ENCODE results near the gene OR8S1. TPM values are rescaled to one million over a fixed set of nuclear protein-coding genes. Genes with fewer than 3 reads are reported as not detected.
"Not testable (repeated sequence)": the region's sequence is repeated elsewhere in the genome, so short reads cannot be mapped to it uniquely, and the experiment has no call there.

OR8S1 gene, protein sequence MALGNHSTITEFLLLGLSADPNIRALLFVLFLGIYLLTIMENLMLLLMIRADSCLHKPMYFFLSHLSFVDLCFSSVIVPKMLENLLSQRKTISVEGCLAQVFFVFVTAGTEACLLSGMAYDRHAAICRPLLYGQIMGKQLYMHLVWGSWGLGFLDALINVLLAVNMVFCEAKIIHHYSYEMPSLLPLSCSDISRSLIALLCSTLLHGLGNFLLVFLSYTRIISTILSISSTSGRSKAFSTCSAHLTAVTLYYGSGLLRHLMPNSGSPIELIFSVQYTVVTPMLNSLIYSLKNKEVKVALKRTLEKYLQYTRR
- total RNA-seq, result not detected
- long read RNA-seq, donor 1, result 0 reads
- long read RNA-seq, donor 2, result 0 reads

DNA sequence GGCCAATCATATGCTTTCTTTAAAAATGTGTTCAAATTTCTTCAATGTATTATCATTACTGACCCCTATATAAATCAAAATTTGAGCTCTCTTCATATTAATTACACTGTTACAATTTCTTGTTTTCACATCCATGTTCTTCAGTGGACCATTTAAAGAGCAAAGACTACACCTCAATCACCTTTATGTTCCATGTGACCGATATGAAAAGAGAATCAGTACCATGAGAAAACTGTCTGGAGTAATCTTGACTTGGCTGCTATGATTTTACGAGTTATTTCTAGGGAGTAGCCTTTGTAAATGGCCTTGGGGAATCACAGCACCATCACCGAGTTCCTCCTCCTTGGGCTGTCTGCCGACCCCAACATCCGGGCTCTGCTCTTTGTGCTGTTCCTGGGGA is at the start of gene OR8S1:
Gene OR8S1, plus strand, starts transcription at position 301 of the 400 bp plus-strand sequence. Its CDS starts 0 bp downstream, at position 301.
- no peak for DNase-seq (ENCODE audit: low spot score)
- intact Hi-C loops (cut with DNase I), result no loop called here

DNA sequence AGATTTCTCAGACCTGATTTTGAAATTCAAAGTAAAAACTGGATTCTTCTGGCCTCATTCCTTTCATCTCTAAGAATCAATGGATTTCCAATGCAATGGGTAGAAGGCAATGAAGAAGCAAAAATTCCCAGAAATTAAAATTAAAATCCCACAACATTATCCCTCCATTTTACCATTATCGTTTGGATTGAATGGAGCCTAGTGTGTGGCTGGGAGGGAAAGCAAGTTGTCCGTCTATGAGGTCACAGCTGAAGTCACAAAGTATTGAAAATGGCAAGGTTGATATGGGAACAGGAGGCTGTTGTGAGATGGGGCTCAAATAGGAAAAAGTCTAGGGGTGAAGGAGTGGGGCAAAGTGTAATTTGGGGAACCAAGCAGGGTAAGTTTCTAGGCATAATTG is 43.2 kb upstream of the OR8S1 start, which contains the start of gene C12orf54:
Gene C12orf54, plus strand, starts transcription at position 301 of the 400 bp plus-strand sequence. CDS start 799 bp downstream, outside the sequence.
- no peak for DNase-seq (ENCODE audit: low spot score)
- intact Hi-C loops (cut with DNase I), result no loop called here

DNA sequence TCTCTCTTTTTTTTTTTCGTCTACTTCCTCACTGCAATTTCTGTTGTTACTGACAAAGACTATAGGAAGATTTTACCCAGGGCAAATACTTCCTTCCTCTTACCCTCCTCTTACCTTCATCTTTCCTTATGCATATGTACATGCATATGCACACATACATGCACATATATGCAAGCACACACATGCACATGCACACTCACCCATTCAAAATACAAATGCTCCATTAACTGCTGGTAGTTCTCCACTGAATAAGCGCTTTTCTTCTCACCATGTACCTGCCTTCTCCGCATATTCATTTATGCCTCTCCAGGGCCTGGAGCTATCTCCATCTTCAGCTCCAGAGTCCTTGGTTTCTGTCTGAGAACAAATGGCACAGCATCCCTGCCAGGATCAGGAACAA is 42.5 kb upstream of the OR8S1 start:
- no peak for DNase-seq (ENCODE audit: low spot score)
- intact Hi-C loops (cut with DNase I), result no loop called here

DNA sequence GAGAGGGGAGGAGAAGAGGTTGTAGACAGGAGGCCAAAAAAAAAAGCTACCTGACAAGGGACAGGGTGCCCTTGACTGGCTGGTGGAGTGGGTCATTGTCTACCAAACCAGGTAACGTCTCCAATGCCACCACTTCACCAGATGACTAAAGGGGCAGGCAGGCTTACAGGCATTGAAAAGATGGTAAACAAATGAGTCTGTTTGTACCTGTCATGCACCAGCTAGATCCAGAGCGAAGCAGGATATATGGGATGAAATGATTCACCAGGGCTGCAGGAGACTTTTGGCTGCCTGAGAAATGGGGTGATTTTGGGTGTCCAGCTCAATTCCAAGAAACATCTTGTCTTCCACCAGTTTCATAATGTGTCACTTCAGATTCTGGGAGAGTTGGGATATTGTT is 39.2 kb upstream of the OR8S1 start:
- no peak for DNase-seq (ENCODE audit: low spot score)
- intact Hi-C loops (cut with DNase I), result no loop called here

DNA sequence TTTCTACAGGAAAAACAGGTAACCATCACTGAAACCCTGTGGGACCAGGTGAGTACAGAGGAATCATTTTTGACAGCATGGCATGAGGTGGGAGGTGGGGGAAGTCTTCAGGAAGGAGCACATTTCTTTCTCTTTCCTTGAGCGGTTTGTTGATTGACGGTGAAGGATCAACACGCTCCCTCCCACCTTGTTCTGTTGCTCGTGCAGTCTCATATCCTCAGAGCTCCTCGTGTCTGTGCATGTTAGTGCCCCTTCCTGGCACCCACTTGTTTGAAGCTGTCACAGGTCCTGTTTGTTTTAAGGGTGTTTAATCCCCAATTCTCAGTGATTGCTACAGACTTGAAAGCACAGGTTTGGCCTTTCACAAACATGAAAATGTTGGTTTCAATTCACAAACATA is 38.8 kb upstream of the OR8S1 start:
- intact Hi-C loops (cut with DNase I), result no loop called here
- no peak for DNase-seq (ENCODE audit: low spot score)

DNA sequence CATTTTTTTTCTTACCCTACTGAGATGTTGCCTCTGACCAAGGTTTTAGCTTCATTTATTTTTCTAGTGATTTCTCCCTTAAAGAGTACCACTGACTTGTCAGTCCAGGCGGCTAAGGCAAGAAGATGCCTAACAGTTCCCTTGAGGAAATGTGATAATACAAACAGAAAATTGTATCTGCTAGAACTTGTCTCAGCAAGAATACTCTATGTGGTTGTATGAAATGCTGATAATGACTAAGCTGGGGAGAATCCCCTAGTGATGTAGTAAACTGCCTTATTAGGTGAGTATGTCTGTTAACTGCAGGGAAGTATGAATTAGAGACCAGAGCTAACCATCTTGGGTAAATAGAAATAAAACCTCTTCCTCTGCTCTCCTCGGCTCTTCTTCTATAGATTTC is 36.4 kb upstream of the OR8S1 start:
- intact Hi-C loops (cut with DNase I), result no loop called here
- DNase-seq (ENCODE audit: low spot score), result no peak

DNA sequence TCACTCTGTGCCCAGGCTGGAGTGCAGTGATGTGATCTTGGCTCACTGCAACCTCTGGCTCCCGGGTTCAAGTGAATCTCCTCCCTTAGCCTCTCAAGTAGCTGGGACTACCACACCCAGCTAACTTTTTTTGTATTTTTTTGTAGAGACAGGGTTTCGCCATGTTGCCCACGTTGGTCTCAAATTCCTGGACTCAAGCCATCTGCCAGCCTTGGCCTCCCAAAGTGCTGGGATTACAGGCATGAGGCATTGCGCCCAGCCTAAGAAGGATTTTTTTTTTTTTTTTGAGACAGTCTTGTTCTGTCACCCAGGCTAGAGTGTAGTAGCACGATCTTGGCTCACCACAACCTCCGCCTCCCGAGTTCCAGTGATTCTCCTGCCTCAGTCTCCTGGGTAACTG is 36.0 kb upstream of the OR8S1 start:
- intact Hi-C loops (cut with DNase I), result not testable (repeated sequence)

DNA sequence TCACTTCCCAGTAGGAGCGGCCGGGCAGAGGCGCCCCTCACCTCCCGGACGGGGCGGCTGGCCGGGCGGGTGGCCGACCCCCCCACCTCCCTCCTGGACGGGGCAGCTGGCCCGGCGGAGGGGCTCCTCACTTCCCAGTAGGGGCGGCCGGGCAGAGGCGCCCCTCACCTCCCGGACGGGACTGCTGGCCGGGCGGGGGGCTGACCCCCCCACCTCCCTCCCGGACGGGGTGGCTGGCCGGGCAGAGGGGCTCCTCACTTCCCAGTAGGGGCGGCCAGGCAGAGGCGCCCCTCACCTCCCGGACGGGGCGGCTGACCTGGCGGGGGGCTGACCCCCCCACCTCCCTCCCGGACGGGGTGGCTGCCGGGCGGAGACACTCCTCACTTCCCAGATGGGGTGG is 25.2 kb upstream of the OR8S1 start:
- intact Hi-C loops (cut with DNase I); DNase-seq (ENCODE audit: low spot score): not testable (repeated sequence)

More for the DNA sequence above, 36.0 kb upstream of the OR8S1 start:
- not testable (repeated sequence) for DNase-seq (ENCODE audit: low spot score)

DNA sequence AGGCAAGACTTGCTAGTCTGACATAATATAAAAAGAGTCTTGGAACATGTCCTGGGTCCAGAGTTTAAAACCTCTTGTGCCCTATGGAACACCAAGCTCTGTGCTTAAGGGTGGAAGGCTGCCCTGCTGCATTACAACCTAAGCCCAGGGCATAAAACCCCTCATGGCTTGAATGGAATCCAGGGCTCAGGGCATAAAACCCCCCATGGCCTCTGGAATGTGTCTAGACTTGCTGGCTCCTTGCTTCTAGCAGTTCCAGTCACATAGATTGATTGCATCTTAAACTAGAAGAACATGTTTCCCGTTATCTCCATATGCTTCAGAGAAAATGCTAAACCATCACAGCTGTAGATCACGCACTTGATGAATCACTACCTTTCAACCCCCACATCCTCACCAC is 18.6 kb upstream of the OR8S1 start:
- intact Hi-C loops (cut with DNase I); DNase-seq (ENCODE audit: low spot score): not testable (repeated sequence)

DNA sequence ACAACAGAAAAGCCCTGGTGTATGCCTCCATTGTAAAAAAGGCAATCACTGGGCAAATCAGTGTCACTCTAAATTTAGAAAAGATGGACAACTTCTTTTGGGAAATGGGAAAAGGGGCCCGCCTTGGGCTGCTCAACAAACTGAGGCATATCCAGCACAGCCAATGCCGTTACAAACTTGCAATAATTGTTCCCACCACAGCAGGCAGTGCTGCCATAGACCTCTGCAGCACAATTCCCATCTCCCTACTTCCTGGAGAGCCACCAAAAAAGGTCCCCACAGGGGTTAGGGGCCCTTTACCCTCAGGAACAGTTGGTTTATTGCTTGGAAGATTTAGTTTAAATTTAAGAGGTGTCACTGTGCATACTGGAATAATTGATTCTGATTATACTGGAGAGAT is 16.4 kb upstream of the OR8S1 start:
- intact Hi-C loops (cut with DNase I), result no loop called here
- DNase-seq (ENCODE audit: low spot score), result no peak

DNA sequence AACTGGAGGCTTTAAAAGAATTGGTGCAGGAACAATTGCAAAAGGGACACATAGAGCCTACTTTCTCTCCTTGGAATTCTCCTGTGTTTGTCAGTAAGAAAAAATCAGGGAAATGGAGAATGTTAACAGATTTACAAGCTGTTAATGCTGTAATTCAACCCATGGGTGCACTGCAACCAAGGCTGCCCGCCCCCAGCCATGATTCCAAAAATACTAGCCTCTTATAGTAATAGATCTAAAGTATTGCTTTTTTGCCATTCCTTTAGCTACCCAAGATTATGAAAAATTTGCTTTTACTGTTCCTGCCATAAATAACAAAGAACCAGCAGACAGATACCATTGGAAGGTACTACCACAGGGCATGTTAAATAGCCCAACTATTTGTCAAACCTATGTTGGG is 15.3 kb upstream of the OR8S1 start:
- intact Hi-C loops (cut with DNase I), result no loop called here

DNA sequence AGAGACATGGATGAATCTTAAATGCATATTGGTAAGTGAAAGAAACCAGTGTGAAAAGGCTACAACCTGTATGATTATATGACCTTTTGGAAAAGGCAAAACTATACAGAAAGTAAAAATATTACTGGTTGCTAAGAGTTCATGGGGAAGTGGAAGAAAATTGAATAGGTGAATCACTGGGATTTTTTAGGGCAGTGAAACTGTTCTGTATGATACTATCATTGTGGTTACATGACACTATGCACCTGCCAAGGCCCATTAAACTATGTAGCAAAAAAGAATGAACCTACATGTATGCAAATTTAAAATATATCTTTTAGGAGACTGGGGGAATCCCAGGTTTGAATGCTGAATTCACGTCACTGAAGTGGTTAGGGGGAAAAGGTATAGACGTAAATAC is 12.6 kb upstream of the OR8S1 start:
- intact Hi-C loops (cut with DNase I), result no loop called here
- DNase-seq (ENCODE audit: low spot score), result no peak

More for the DNA sequence above, 15.3 kb upstream of the OR8S1 start:
- DNase-seq (ENCODE audit: low spot score), result no peak

DNA sequence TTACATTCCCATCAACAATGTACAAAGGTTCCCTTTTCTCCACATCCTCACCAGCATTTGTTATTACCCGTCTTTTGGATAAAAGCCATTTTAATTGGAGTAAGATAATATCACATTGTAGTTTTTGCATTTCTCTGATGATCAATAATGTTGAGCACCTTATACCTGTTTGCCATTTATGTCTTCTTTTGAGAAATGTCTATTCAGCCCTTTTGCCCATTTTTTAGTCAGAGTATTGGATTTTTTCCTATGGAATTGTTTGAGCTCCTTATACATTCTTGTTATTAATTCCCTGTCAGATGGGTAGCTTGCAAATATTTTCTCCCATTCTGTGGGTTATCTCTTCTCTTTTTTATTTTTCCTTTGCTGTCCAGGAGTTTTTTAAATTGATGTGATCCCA is 10.7 kb upstream of the OR8S1 start:
- DNase-seq (ENCODE audit: low spot score), result no peak
- intact Hi-C loops (cut with DNase I), result no loop called here

DNA sequence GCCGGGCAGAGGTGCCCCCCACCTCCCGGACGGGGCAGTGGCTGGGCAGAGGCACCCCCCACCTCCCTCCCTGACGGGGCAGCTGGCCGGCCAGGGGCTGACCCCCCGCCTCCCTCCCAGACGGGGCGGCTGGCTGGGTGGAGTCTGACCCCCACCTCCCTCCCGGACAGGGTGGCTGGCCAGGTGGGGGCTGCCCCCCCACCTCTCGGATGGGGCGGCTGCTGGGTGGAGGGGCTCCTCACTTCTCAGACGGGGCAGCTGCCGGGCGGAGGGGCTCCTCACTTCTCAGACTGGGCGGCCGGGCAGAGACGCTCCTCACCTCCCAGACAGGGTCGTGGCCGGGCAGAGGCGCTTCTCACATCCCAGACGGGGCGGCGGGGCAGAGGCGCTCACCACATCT is 5.1 kb upstream of the OR8S1 start:
- DNase-seq (ENCODE audit: low spot score); intact Hi-C loops (cut with DNase I): not testable (repeated sequence)

DNA sequence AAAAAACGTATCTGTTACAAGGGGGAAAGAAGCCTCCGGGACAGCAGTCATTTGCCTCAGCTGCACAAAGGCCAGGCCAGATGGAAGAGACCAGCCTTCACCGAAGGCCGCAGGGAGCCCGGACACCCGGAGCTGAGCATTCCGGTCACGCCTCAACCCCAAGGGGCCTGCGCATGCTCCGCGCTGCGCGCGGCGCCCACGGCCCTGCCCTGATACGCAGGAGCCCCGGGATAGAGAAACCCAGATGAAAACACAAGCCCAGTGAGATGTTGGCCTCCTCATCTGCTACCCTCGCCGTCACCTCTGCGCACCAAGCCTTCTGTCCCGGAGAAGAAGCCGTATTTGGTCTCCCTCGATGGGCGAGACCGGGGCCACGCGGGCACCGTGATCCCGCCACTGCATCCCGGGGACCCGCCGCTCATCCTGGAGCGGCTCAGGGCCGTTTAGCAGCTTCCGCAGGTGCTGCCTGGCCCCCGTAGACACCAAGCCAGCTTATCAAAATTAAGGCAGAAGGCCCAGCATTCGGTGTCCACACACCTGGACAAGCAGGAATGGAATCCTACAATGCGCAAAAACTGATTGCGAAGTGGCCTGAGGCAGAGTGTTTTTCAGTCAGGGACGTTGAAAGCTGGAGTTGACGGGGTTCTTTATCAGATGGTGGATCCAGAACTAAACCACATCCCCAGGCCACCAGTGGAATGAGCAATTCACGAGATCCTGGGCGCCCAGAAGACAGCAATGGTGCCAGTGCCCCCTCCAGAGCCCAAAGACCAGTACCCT is 2.6 kb downstream of the OR8S1 start:
- no peak for DNase-seq (ENCODE audit: low spot score)
- intact Hi-C loops (cut with DNase I), result no loop called here

DNA sequence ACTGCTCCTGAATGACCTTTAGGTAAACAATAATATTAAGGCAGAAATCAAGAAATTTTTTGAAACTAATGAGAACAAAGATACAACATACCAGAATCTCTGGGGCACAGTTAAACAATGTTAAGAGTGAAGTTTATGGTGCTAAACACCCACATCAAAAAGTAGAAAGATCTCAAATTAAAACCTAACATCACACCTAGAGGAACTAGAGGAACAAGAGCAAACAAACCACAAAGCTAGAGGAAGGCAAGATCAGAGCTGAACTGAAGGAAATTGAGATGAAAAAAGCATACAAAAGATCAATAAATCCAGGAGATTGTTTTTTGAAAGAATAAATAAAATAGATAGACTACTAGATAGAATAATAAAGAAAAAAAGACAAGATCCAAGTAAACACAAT is 7.2 kb downstream of the OR8S1 start:
- DNase-seq (ENCODE audit: low spot score), result no peak
- intact Hi-C loops (cut with DNase I), result no loop called here

DNA sequence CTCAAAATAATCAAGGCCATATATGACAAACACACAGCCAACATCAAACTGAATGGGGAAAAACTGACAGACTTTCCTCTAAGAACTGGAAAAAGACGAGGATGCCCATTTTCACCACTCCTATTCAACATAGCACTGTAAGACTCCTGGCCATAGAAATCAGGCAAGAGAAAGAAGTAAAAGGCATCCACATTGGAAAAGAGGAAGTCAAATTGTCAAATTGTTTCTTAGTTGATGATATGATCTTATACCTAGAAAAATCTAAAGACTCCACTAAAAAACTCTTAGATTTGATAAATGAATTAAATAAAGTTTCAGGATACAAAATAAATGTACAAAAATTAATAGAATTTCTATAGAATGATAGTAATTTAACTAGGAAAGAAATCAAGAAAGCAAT is 11.2 kb downstream of the OR8S1 start:
- no peak for DNase-seq (ENCODE audit: low spot score)
- intact Hi-C loops (cut with DNase I), result no loop called here

DNA sequence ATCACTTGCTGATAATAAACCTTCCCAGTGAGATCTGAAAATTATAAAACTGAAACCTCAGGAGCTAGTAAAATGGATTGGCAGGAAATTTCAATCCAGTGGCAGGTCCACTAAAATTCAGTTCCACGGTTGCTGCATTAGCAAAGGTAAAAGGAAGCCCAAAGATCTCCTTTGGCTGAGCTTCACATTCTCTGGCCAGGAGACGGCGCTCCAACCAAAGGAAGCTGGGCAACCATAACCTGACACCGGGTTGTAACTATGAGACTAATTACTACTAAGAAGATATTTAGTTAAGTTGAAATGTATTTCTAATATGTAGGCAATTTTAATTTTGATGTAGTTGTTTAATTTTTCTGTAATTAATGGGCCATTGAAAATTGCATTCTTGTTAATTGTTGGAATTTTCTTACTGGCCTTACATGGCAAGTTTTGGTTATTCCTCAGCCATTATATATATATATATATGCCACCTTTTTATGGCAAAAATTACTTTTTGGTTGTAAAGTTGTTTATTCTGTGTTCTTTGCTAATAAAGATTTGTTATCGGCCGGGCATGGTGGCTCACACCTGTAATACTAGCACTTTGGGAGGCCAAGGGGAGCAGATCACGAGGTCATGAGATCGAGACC is 17.0 kb downstream of the OR8S1 start:
- no peak for DNase-seq (ENCODE audit: low spot score)
- intact Hi-C loops (cut with DNase I), result no loop called here

DNA sequence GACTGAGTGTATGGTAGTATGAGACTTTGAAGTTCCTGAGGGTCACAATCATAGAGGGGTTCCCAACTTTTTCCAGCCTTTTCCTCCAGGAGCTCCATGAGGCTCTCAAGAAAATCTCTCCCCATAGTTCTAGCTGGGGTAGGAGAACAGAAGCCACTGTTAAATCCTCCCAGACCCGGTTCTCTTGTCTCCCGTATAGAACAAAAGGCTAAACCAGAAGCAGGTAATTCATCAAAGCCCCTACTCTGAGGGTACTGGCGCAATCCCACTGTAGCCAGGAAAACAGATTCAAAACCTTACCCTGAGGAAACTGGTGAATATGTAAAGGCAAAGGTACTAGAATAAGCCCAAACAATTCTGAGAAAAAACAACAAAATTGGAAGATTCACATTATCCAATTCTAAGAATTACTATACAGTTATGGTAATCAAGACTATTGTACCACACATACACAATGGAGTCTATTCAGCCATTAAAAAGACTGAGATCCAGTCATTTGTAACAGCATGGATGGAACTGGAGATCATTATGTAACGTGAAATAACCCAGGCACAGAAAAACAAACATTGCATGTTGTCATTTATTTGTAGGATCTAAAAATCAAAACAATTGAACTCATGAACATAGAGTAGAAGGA is 20.5 kb downstream of the OR8S1 start:
- DNase-seq (ENCODE audit: low spot score), result no peak
- intact Hi-C loops (cut with DNase I), result no loop called here

DNA sequence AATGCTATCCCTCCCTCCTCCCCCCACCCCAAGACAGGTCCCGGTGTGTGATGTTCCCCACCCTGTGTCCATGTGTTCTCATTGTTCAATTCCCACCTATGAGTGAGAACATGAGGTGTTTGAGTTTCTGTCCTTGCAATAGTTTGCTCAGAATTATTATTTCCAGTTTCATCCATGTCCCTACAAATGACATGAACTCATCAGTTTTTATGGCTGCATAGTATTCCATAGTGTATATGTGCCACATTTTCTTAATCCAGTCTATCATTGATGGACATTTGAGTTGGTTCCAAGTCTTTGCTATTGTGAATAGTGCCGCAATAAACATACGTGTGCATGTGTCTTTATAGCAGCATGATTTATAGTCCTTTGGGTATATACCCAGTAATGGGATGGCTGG is 21.6 kb downstream of the OR8S1 start:
- intact Hi-C loops (cut with DNase I); DNase-seq (ENCODE audit: low spot score): not testable (repeated sequence)

Measured in posterior vena cava (tissue), 2 donors.